ENCODE measurements around the gene TAC3.
"Not testable (repeated sequence)": the region's sequence is repeated elsewhere in the genome, so short reads cannot be mapped to it uniquely, and the experiment has no call there.

GRCh38 chr12:57053901-57054300 lies 37.6 kb upstream of the TAC3 start:
- not testable (repeated sequence) for TF ChIP-seq POLR2A (IDR thresholded peaks at IDR 0.05; ENCODE audit: low read length); GATA1 (IDR thresholded peaks at IDR 0.05; ENCODE audit: low read depth, low read length)
